HEK293 (cell line): ENCODE results near the gene FUT3.

Experiments used
- GLIS1 ChIP-seq: fragments of 450-650 bp; formaldehyde crosslinking; IDR thresholded peaks from 2 replicates; pipeline ENCODE4 v1.5.1; 2016; ENCODE audit warnings: missing biosample characterization, missing genetic modification characterization
- KLF7 ChIP-seq: fragments of 450-650 bp; formaldehyde crosslinking; IDR thresholded peaks from 2 replicates; pipeline ENCODE4 v1.5.1; 2016; ENCODE audit warnings: missing biosample characterization, missing genetic modification characterization, borderline replicate concordance
- MEIS1 ChIP-seq: sonication (generic); formaldehyde crosslinking; IDR thresholded peaks from 2 replicates; pipeline ENCODE4 v1.8.1; 2022; ENCODE audit warnings: missing genetic modification reagents, mild to moderate bottlenecking, borderline replicate concordance
- MYNN ChIP-seq: fragments of 450-650 bp; formaldehyde crosslinking; IDR thresholded peaks from 2 replicates; pipeline ENCODE4 v1.5.1; 2016; ENCODE audit warnings: missing biosample characterization, missing genetic modification characterization, borderline replicate concordance
- OSR2 ChIP-seq: fragments of 450-650 bp; formaldehyde crosslinking; IDR thresholded peaks from 2 replicates; pipeline ENCODE4 v1.5.1; 2016; ENCODE audit warnings: missing biosample characterization, missing genetic modification characterization
- RBAK ChIP-seq: fragments of 450-650 bp; formaldehyde crosslinking; IDR thresholded peaks from 2 replicates; pipeline ENCODE4 v1.5.1; 2016; ENCODE audit warnings: missing biosample characterization, missing genetic modification characterization
- SCRT1 ChIP-seq: fragments of 450-650 bp; formaldehyde crosslinking; IDR thresholded peaks from 2 replicates; pipeline ENCODE4 v1.5.1; 2016; ENCODE audit warnings: missing biosample characterization, missing genetic modification characterization, borderline replicate concordance
- SETDB1 ChIP-seq: IDR thresholded peaks from one replicate; pipeline ENCODE4 v1.6.1; 2017; ENCODE audit warnings: mild to moderate bottlenecking, low read length, moderate library complexity, mixed read lengths; ENCODE audit not compliant: insufficient read length
- SP2 ChIP-seq: fragments of 450-650 bp; formaldehyde crosslinking; IDR thresholded peaks from 2 replicates; pipeline ENCODE4 v1.5.1; 2016; ENCODE audit warnings: missing biosample characterization, missing genetic modification characterization
- TRIM28 ChIP-seq: IDR thresholded peaks from 2 replicates; pipeline ENCODE4 v1.6.1; 2011; ENCODE audit warnings: low read length, control low read depth, borderline replicate concordance
- ZBTB1 ChIP-seq: fragments of 450-650 bp; formaldehyde crosslinking; IDR thresholded peaks from 2 replicates; pipeline ENCODE4 v1.5.1; 2016; ENCODE audit warnings: missing biosample characterization, missing genetic modification characterization
- ZBTB17 ChIP-seq: fragments of 450-650 bp; formaldehyde crosslinking; IDR thresholded peaks from 2 replicates; pipeline ENCODE4 v1.5.1; 2016; ENCODE audit warnings: missing biosample characterization, missing genetic modification characterization
- ZBTB20 ChIP-seq: fragments of 450-650 bp; formaldehyde crosslinking; IDR thresholded peaks from 2 replicates; pipeline ENCODE4 v1.5.1; 2016; ENCODE audit warnings: missing biosample characterization, missing genetic modification characterization
- ZEB2 ChIP-seq: fragments of 450-650 bp; formaldehyde crosslinking; IDR thresholded peaks from 2 replicates; pipeline ENCODE4 v1.5.1; 2016; ENCODE audit warnings: missing biosample characterization, missing genetic modification characterization
- ZNF175 ChIP-seq: fragments of 450-650 bp; formaldehyde crosslinking; IDR thresholded peaks from 2 replicates; pipeline ENCODE4 v1.5.1; 2016; ENCODE audit warnings: missing biosample characterization, missing genetic modification characterization
- ZNF292 ChIP-seq: fragments of 450-650 bp; formaldehyde crosslinking; IDR thresholded peaks from 2 replicates; pipeline ENCODE4 v1.5.1; 2016; ENCODE audit warnings: low read depth, missing biosample characterization, missing genetic modification characterization, borderline replicate concordance
- ZNF302 ChIP-seq: fragments of 450-650 bp; formaldehyde crosslinking; IDR thresholded peaks from 2 replicates; pipeline ENCODE4 v1.5.1; 2016; ENCODE audit warnings: missing biosample characterization, missing genetic modification characterization, low read depth
- ZNF354C ChIP-seq: fragments of 450-650 bp; formaldehyde crosslinking; IDR thresholded peaks from 2 replicates; pipeline ENCODE4 v1.5.1; 2016; ENCODE audit warnings: missing biosample characterization, missing genetic modification characterization, low read depth, borderline replicate concordance
- ZNF423 ChIP-seq: fragments of 450-650 bp; formaldehyde crosslinking; IDR thresholded peaks from 2 replicates; pipeline ENCODE4 v1.5.1; 2016; ENCODE audit warnings: missing biosample characterization, missing genetic modification characterization
- ZNF530 ChIP-seq: fragments of 450-650 bp; formaldehyde crosslinking; IDR thresholded peaks from 2 replicates; pipeline ENCODE4 v1.5.1; 2016; ENCODE audit warnings: low read depth, missing biosample characterization, missing genetic modification characterization
- ZNF558 ChIP-seq: fragments of 450-650 bp; formaldehyde crosslinking; IDR thresholded peaks from 2 replicates; pipeline ENCODE4 v1.5.1; 2016; ENCODE audit warnings: missing biosample characterization, missing genetic modification characterization
- ZNF623 ChIP-seq: fragments of 450-650 bp; formaldehyde crosslinking; IDR thresholded peaks from 2 replicates; pipeline ENCODE4 v1.5.1; 2016; ENCODE audit warnings: missing biosample characterization, missing genetic modification characterization
- ZNF626 ChIP-seq: fragments of 450-650 bp; sonication (Bioruptor Pico); formaldehyde crosslinking; IDR thresholded peaks from 2 replicates; pipeline ENCODE4 v1.5.1; 2018; ENCODE audit warnings: missing biosample characterization, missing genetic modification characterization, inconsistent platforms
- ZNF670 ChIP-seq: fragments of 450-650 bp; formaldehyde crosslinking; IDR thresholded peaks from 2 replicates; pipeline ENCODE4 v1.5.1; 2016; ENCODE audit warnings: missing biosample characterization, missing genetic modification characterization, low read depth
- ZNF677 ChIP-seq: fragments of 450-650 bp; IDR thresholded peaks from 2 replicates; pipeline ENCODE4 v1.5.0; 2018; ENCODE audit warnings: missing biosample characterization, mild to moderate bottlenecking, missing genetic modification characterization, moderate library complexity
- ZNF701 ChIP-seq: fragments of 450-650 bp; formaldehyde crosslinking; IDR thresholded peaks from 2 replicates; pipeline ENCODE4 v1.5.1; 2016; ENCODE audit warnings: missing biosample characterization, missing genetic modification characterization
- ZNF785 ChIP-seq: fragments of 450-650 bp; formaldehyde crosslinking; IDR thresholded peaks from 2 replicates; pipeline ENCODE4 v1.5.1; 2016; ENCODE audit warnings: missing biosample characterization, missing genetic modification characterization
- TF ChIP-seq, protein P1 (sequence below): fragments of 450-650 bp; formaldehyde crosslinking; IDR thresholded peaks from 2 replicates; pipeline ENCODE4 v1.5.1; 2016; ENCODE audit warnings: missing biosample characterization, missing genetic modification characterization
- TF ChIP-seq, protein P2 (sequence below): fragments of 450-650 bp; formaldehyde crosslinking; IDR thresholded peaks from 2 replicates; pipeline ENCODE4 v1.5.1; 2016; ENCODE audit warnings: missing biosample characterization, missing genetic modification characterization, borderline replicate concordance
- TF ChIP-seq, protein P3 (sequence below): fragments of 450-650 bp; IDR thresholded peaks from 2 replicates; pipeline ENCODE4 v1.5.1; 2018; ENCODE audit warnings: missing biosample characterization, missing genetic modification characterization
- TF ChIP-seq, protein P4 (sequence below): fragments of 450-650 bp; formaldehyde crosslinking; IDR thresholded peaks from 2 replicates; pipeline ENCODE4 v1.5.1; 2016; ENCODE audit warnings: missing biosample characterization, missing genetic modification characterization
- TF ChIP-seq, protein P5 (sequence below): fragments of 450-650 bp; formaldehyde crosslinking; IDR thresholded peaks from 2 replicates; pipeline ENCODE4; 2016; ENCODE audit warnings: missing biosample characterization, missing genetic modification characterization

The FUT3 gene

DNA sequence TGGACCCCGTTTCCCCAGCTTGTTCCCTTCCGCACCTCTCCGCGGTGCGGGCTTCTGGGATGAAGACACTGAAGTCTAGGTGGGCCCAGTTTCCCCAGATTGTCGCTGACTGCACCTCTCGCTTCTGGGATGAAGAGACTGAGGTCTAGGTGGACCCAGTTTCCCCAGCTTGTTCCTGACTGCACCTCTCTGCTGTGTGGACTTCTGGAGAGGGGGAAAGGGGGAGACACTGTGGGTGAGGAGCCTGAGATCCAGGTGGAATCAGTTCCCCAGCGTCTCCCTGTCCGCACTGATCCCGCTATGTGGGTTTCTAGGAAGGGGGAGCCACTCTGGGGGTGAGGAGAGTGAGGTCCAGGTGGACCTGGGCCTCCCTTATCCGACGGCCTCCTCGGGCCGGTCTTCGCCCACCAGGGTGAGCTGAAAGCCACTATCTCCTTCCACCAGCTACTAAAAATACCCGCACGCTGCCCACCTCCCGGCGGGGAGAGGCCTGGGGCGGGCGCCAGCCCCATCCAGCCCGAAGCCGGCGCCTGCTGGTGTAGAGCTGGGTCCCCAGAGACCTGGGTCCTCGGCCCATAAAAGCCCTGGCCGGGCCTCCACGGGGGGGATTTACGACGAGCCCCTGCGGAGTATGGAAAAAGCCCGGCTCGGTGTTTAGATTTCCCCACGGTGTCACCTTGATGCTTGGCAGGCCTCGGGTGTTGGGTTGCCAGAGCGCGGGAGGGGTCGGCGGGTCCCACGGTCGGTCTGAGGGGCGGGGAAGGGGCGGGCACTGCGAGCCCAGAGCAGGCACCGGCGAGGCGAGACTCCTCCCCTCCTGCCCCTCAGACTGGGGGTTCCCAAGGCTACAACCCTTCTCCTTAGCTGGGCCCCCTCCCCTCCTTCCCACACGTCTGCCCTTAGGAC, 22.3 kb downstream of the FUT3 start (continued):
- TF ChIP-seq, protein P1, sequence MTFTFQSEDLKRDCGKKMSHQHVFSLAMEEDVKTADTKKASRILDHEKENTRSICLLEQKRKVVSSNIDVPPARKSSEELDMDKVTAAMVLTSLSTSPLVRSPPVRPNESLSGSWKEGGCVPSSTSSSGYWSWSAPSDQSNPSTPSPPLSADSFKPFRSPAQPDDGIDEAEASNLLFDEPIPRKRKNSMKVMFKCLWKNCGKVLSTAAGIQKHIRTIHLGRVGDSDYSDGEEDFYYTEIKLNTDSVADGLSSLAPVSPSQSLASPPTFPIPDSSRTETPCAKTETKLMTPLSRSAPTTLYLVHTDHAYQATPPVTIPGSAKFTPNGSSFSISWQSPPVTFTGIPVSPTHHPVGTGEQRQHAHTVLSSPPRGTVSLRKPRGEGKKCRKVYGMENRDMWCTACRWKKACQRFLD (tag by site-specific recombination), result no peak
- TF ChIP-seq TRIM28, result no peak
- no peak for TF ChIP-seq ZNF558 (tag by site-specific recombination)
- TF ChIP-seq, protein P2, sequence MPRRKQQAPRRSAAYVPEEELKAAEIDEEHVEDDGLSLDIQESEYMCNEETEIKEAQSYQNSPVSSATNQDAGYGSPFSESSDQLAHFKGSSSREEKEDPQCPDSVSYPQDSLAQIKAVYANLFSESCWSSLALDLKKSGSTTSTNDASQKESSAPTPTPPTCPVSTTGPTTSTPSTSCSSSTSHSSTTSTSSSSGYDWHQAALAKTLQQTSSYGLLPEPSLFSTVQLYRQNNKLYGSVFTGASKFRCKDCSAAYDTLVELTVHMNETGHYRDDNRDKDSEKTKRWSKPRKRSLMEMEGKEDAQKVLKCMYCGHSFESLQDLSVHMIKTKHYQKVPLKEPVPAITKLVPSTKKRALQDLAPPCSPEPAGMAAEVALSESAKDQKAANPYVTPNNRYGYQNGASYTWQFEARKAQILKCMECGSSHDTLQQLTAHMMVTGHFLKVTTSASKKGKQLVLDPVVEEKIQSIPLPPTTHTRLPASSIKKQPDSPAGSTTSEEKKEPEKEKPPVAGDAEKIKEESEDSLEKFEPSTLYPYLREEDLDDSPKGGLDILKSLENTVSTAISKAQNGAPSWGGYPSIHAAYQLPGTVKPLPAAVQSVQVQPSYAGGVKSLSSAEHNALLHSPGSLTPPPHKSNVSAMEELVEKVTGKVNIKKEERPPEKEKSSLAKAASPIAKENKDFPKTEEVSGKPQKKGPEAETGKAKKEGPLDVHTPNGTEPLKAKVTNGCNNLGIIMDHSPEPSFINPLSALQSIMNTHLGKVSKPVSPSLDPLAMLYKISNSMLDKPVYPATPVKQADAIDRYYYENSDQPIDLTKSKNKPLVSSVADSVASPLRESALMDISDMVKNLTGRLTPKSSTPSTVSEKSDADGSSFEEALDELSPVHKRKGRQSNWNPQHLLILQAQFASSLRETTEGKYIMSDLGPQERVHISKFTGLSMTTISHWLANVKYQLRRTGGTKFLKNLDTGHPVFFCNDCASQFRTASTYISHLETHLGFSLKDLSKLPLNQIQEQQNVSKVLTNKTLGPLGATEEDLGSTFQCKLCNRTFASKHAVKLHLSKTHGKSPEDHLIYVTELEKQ (tag by site-specific recombination), result no peak
- peak; percentile 30 for TF ChIP-seq ZEB2 (tag by site-specific recombination)
- peak; percentile 97 for TF ChIP-seq ZNF423 (tag by site-specific recombination)
- TF ChIP-seq, protein P3, sequence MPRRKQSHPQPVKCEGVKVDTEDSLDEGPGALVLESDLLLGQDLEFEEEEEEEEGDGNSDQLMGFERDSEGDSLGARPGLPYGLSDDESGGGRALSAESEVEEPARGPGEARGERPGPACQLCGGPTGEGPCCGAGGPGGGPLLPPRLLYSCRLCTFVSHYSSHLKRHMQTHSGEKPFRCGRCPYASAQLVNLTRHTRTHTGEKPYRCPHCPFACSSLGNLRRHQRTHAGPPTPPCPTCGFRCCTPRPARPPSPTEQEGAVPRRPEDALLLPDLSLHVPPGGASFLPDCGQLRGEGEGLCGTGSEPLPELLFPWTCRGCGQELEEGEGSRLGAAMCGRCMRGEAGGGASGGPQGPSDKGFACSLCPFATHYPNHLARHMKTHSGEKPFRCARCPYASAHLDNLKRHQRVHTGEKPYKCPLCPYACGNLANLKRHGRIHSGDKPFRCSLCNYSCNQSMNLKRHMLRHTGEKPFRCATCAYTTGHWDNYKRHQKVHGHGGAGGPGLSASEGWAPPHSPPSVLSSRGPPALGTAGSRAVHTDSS (tag by site-specific recombination), result no peak
- TF ChIP-seq ZBTB1 (tag by site-specific recombination), result no peak
- no peak for TF ChIP-seq ZNF670 (tag by site-specific recombination)
- no peak for TF ChIP-seq RBAK
- TF ChIP-seq SETDB1, result no peak
- TF ChIP-seq SP2 (tag by site-specific recombination), result peak; percentile 63
- TF ChIP-seq MEIS1 (CRISPR knock-in tag), result no peak
- TF ChIP-seq KLF7 (tag by site-specific recombination), result no peak
- TF ChIP-seq ZNF292 (tag by site-specific recombination), result no peak
- TF ChIP-seq SCRT1 (tag by site-specific recombination), result no peak
- no peak for TF ChIP-seq ZNF623 (tag by site-specific recombination)
- TF ChIP-seq ZNF530 (tag by site-specific recombination), result no peak
- no peak for TF ChIP-seq ZNF626 (tag by site-specific recombination)
- TF ChIP-seq ZNF677 (tag by site-specific recombination), result no peak
- peak; percentile 22; the same call in 1 of the 2 replicates for TF ChIP-seq ZBTB17 (tag by site-specific recombination)
- TF ChIP-seq ZNF175 (tag by site-specific recombination), result no peak
- TF ChIP-seq ZNF302 (tag by site-specific recombination), result no peak
- TF ChIP-seq MYNN (tag by site-specific recombination), result no peak
- TF ChIP-seq GLIS1, result peak; percentile 99
- TF ChIP-seq ZNF701, result no peak
- TF ChIP-seq, protein P4, sequence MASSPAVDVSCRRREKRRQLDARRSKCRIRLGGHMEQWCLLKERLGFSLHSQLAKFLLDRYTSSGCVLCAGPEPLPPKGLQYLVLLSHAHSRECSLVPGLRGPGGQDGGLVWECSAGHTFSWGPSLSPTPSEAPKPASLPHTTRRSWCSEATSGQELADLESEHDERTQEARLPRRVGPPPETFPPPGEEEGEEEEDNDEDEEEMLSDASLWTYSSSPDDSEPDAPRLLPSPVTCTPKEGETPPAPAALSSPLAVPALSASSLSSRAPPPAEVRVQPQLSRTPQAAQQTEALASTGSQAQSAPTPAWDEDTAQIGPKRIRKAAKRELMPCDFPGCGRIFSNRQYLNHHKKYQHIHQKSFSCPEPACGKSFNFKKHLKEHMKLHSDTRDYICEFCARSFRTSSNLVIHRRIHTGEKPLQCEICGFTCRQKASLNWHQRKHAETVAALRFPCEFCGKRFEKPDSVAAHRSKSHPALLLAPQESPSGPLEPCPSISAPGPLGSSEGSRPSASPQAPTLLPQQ (tag by site-specific recombination), result peak; percentile 90
- TF ChIP-seq ZBTB20, result no peak; the same call in 1 of the 2 replicates
- TF ChIP-seq, protein P5, sequence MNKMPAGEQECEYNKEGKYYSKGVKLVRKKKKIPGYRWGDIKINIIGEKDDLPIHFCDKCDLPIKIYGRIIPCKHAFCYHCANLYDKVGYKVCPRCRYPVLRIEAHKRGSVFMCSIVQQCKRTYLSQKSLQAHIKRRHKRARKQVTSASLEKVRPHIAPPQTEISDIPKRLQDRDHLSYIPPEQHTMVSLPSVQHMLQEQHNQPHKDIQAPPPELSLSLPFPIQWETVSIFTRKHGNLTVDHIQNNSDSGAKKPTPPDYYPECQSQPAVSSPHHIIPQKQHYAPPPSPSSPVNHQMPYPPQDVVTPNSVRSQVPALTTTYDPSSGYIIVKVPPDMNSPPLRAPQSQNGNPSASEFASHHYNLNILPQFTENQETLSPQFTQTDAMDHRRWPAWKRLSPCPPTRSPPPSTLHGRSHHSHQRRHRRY (tag by site-specific recombination), result no peak
- TF ChIP-seq ZNF785 (tag by site-specific recombination), result no peak
- no peak for TF ChIP-seq ZNF354C (tag by site-specific recombination)
- TF ChIP-seq OSR2 (tag by site-specific recombination), result no peak
